Testis (tissue), 3 donors: Measurements from ENCODE around the gene BRD9. TPM values are rescaled to one million over a fixed set of nuclear protein-coding genes. Genes with fewer than 3 reads are reported as not detected.
A peak's percentile ranks its signal among the peaks of the same experiment; 100 is the strongest.
"Not testable (repeated sequence)": the region's sequence is repeated elsewhere in the genome, so short reads cannot be mapped to it uniquely, and the experiment has no call there.

Experiments
- DNase-seq: peaks from one replicate; pipeline ENCODE4 v3.0.0-alpha.2; 2019
- H3K27ac ChIP-seq, 2 donors: fragments of 200-600 bp; sonication (generic); one replicate each; pipeline ENCODE4 v1.5.1; 2019
- H3K27me3 ChIP-seq: fragments of 200-600 bp; sonication (generic); one replicate; pipeline ENCODE4 v1.5.1; 2019
- H3K36me3 ChIP-seq: fragments of 200-600 bp; sonication (generic); one replicate; pipeline ENCODE4 v1.5.1; 2017; ENCODE audit warnings: low read depth; ENCODE audit errors: missing control alignments
- H3K4me1 ChIP-seq: fragments of 200-600 bp; sonication (generic); one replicate; pipeline ENCODE4 v1.5.1; 2019
- H3K4me3 ChIP-seq, 2 donors: fragments of 200-600 bp; sonication (generic); one replicate each; pipeline ENCODE4 v1.5.1; 2017 to 2019
- H3K9me3 ChIP-seq: fragments of 200-600 bp; sonication (generic); one replicate; pipeline ENCODE4 v1.5.1; 2017
- CTCF ChIP-seq, 3 experiments: fragments of 450-650 bp in 2 of 3; fragments of 200-600 bp in 1 of 3; sonication (generic) in 1 of 3; IDR thresholded peaks; one replicate each; pipeline ENCODE4 v1.5.1; 2016 to 2019; ENCODE audit warnings: antibody characterized with exemption in 3 of 3, mild to moderate bottlenecking in 2 of 3, moderate library complexity in 1 of 3
- POLR2A ChIP-seq: fragments of 450-650 bp; IDR thresholded peaks from one replicate; pipeline ENCODE4 v1.6.1; 2017; ENCODE audit warnings: antibody characterized with exemption, mild to moderate bottlenecking, moderate library complexity
- WGBS, 2 donors: methylation state at CpG; one replicate each; pipeline ENCODE4 v1.1.5; 2018; 5-methylcytosine and 5-hydroxymethylcytosine counted together
- intact Hi-C: fragments of 100-400 bp; cut with DNase I; formaldehyde crosslinking; loops from one replicate; pipeline ENCODE4 v1.15.1; 2023; ENCODE audit warnings: low total_unique reads
- polyA plus RNA-seq: library from polyadenylated mRNA; stranded (reverse); fragments of 350-450 nt; fragmentation: Illumina TruSeq; extraction: RNeasy Lipid Tissue Mini Kit (QIAGEN cat#74804); gene quantifications from one replicate; pipeline ENCODE4 v1.2.3, GENCODE V29; 2014; ENCODE audit warnings: low read depth, low replicate concordance; ENCODE audit not compliant: insufficient read depth
- total RNA-seq, 2 donors: library from RNA; depleted of rRNA; stranded (reverse); fragments of >200 nt; gene quantifications; one replicate each; pipeline ENCODE4 v1.2.3, GENCODE V29; 2016

BRD9 gene
- total and polyA plus RNA-seq, 3 donors from 2014 or later = 51.5 to 101 (median 68.6) TPM

GRCh38 chr5:915946-916345 is 23.3 kb upstream of the BRD9 start:
- Histone ChIP-seq H3K4me1 (peaks cover 5% of the 10 kb centered on the region), H3K36me3 (no peaks in the 10 kb centered on the region), H3K27ac (no peak overlapping the region), H3K27me3 (no peaks in the 10 kb centered on the region), H3K4me3 (no peak overlapping the region), H3K9me3 (no peaks in the 10 kb centered on the region)
- peak; percentile 15 for DNase-seq
- TF ChIP-seq POLR2A (no peak), CTCF (IDR thresholded peaks at IDR 0.05) (no peak)
- WGBS, 2 donors = 69 to 80% methylated on average over 11 to 12 of the region's 12 CpGs
- intact Hi-C loops = no loop called here

GRCh38 chr5:915346-915745 is 22.7 kb upstream of the BRD9 start:
- H3K27me3 ChIP-seq, H3K4me3 ChIP-seq, H3K9me3 ChIP-seq, H3K4me1 ChIP-seq, H3K27ac ChIP-seq, intact Hi-C loops, H3K36me3 ChIP-seq: not testable (repeated sequence)
- peak; percentile 6 for DNase-seq
- WGBS, 2 donors = 94 to 95% methylated on average over 11 to 12 of the region's 12 CpGs

GRCh38 chr5:914612-915011 is 22.0 kb upstream of the BRD9 start:
- DNase-seq = no peak
- peaks cover 5% of the 10 kb centered on the region for H3K4me1 ChIP-seq
- H3K4me3 ChIP-seq = no peak overlapping the region
- H3K27me3 ChIP-seq = no peaks in the 10 kb centered on the region
- 93 to 94% methylated on average over 7 of the region's 7 CpGs for WGBS, 2 donors
- H3K27ac ChIP-seq = no peak overlapping the region
- H3K36me3 ChIP-seq = no peaks in the 10 kb centered on the region
- H3K9me3 ChIP-seq = no peaks in the 10 kb centered on the region
- TF ChIP-seq CTCF (IDR thresholded peaks at IDR 0.05) (no peak), POLR2A (no peak)
- intact Hi-C loops = no loop called here

GRCh38 chr5:914174-914573 is 21.6 kb upstream of the BRD9 start:
- H3K27me3 ChIP-seq = no peaks in the 10 kb centered on the region
- TF ChIP-seq POLR2A = no peak
- no peak for TF ChIP-seq CTCF (IDR thresholded peaks at IDR 0.05)
- 95 to 96% methylated on average over 14 of the region's 14 CpGs for WGBS, 2 donors
- intact Hi-C loops = no loop called here
- H3K4me3 ChIP-seq = no peak overlapping the region
- DNase-seq = no peak
- H3K36me3 ChIP-seq = no peaks in the 10 kb centered on the region
- no peaks in the 10 kb centered on the region for H3K9me3 ChIP-seq
- peaks cover 5% of the 10 kb centered on the region for H3K4me1 ChIP-seq
- H3K27ac ChIP-seq = no peak overlapping the region

- H3K27me3 ChIP-seq = no peaks in the 10 kb centered on the region
- no peaks in the 10 kb centered on the region for H3K9me3 ChIP-seq
- TF ChIP-seq POLR2A = no peak
- no peak for TF ChIP-seq CTCF (IDR thresholded peaks at IDR 0.05)
- no peak overlapping the region for H3K27ac ChIP-seq
- no peak overlapping the region for H3K4me3 ChIP-seq
- intact Hi-C loops = no loop called here
- 94 to 96% methylated on average over 38 to 44 of the region's 44 CpGs for WGBS, 2 donors
- H3K4me1 ChIP-seq = peaks cover 5% of the 10 kb centered on the region
- H3K36me3 ChIP-seq = no peaks in the 10 kb centered on the region
- DNase-seq = no peak
Observed at GRCh38 chr5:912280-913091, 19.9 kb upstream of the BRD9 start.
